8988T (cell line): Measurements from ENCODE around the gene PLCB1.

ENCODE experiments used
- DNase-seq: peaks from one replicate; pipeline ENCODE4 v3.0.0; 2011

The PLCB1 gene

DNA sequence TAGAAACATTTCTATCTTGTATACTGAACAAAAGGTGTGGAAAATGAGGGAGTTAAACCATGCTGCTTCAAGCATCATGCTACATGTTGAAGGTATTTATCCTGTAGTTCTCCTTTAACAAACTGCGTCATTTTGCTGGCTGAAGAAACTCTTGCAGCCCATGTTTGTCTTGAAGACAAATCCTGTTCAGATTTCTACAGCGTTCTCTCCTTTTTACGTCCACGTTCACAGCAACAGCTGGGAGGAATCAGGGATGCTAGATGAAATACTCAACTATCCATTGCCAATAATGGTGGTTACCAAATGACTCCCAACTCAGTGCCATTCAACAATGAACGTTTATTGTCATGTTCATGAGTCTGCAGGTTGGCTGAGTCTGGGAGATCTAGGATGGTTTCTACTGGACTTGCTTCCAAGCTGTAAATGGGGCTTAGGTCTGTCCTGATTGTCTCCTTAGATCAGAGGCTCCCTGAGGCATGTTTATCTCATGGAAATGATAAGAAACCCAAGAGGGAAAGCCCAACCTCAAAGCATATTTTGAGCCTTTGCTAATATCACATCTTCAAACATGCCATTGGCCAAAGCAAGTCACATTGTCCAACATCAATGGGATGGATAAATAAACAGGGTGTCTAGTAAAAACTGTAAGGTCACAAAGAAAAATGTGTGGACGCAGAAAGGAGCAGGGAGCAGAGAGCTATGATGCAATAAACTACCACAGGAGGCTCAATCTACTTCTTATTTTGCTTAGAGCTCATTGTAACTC is 2.7 kb upstream of the PLCB1 start:
- no peak for DNase-seq

DNA sequence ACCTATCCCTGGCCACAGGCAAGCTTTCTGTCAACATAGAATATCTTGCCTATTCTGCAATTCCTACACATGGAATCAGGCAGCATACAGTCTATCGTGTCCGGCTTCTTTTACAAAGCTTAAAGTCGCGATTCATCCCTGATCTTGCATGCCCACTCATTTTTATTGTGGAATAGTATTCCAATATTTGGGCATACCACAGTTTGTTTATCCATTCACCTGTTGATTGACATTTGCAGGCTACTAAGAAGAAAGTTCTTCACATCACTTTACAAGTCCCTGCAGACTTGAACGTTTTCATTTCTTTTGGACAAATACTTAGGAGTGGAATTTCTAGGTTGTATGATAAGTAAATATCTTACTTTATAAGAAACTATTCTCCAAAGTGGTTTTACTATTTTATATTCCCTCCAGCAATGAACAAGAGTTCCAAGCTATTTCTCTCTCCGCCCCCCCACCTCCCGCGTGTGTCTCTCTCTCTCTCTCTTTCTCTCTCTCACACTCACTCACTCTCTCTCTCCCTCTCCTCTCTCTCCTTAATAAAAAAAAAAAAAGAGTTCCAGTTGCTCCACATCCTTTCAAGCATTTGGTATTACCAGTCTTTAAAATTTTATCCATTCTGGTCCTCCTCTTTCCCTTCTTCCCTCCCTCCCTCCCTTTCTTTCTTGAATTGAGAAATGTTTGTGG is 1.1 kb upstream of the PLCB1 start:
- no peak for DNase-seq

DNA sequence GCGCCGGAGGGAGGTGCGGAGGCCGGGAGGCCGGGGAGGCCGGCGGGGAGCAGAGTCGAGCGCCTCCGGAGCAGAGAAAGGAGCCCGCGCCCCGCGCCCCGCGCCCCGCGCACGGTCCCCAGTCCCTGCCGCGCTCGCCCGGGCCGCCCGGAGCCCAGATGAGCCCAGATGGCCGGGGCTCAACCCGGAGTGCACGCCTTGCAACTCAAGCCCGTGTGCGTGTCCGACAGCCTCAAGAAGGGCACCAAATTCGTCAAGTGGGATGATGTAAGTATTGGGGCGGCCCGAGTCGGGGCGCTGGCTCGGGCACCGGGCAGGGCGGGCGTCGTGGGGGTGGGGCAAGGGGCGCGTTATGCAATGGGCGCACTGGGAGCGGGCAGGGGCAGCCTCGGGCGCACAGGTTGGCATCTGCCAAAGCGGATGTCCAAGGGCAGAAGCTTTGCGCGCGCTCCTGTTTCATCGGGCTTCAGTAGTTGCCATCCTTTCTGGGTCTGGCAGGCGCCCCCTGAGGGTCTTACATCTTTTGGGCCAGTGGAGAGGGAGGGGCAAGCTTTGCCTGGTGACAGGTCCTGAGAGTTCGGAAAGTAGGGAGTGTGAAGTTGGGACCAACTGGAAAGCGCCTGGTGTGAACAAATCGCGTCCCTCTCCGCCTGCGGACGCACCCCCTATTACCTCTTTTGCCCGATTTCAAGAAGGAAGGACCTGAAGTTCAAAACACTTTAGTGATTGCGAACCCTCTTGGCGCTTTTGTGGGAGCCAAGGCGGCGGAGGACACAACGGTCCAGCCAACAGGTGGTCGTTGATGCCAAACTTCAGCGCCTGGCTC is 631 bp downstream of the PLCB1 start:
- DNase-seq, result no peak

DNA sequence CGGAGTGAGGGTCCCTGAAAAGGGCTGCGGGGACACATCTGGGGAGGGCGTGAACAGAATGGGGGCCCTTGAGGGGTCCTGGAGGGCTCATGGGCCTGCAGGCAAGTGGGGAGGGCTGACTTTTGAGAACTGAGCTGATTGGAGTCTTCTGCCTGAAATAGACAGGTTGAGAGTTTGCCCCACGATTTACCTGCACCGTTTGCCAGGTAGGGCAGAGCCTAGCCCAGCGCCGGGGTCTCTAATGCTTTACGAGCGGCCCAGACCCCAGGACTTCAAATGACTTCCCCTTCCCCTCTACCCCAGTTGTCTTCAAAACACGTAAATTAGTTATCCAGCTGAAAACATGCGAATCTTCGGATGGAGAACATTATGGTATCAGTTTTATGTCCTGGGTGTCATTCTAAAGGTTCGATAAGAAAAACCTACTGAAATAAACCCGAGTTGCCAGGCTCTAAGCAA is 1.3 kb downstream of the PLCB1 start:
- DNase-seq, result no peak

DNA sequence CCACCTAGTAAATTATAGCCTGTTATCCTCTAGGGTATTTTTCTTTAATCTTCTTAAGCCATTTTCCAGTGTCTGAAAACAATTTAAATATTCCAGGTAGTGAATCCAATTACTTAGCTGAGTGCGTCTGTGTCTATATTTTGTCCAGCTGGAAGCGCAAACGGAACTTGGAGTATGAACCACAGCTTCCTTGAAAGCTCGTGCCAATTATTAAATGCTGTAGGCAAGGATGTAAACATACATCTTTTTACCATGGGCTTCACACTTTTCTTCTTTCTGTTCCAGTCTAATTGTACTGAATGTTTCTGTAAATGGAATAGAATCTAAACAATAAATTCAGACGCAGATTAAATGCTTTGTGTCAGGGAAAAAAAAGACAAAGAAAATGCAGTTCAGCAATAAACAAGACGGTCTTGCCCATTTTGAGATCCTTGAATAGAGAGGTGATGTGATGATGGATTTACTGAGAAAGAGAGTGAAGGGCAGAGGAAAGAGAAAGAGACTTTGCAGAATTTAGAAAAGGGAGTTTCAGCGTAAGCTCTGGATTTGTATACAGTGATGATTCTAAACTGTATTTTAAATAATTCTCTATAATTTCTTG is 1.9 kb downstream of the PLCB1 start:
- no peak for DNase-seq

DNA sequence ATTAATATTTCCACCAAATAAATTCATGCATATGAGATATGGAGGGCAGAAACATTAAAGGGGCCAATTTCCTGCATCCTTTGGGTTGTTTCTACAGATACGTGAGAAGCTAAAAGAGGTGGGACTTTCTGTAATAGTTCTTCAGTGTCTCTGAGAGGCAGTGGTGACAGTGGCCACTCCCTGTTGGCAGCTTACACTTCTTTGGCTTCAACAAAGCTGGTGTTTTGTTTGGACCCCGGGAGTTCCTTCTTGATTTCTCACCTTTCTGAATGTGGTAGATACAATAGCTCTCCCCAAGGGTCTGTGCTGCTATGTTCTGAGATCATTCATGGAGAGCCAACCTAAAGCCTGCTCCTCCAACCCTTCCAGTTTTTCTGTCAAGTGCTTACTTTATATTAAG is 7.8 kb downstream of the PLCB1 start:
- DNase-seq, result no peak

DNA sequence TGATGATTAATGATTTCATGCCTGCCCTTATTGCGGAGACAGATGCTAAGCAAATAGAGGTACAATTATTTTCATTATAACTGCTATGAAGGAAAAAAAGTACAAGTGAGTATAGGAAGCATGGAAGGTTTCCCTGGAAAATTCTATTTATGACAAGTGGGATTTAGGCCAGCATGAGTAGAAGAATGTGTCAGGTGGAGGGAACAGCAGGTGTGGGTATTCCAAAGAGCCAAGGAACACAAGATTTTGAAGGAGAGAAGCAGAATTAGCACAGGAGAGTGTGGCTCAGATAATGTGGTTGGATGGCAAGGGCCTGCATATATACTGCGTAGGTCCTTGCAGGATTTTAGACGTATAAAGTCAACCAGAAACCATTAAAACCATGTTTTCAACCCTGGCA is 11.4 kb downstream of the PLCB1 start:
- no peak for DNase-seq

DNA sequence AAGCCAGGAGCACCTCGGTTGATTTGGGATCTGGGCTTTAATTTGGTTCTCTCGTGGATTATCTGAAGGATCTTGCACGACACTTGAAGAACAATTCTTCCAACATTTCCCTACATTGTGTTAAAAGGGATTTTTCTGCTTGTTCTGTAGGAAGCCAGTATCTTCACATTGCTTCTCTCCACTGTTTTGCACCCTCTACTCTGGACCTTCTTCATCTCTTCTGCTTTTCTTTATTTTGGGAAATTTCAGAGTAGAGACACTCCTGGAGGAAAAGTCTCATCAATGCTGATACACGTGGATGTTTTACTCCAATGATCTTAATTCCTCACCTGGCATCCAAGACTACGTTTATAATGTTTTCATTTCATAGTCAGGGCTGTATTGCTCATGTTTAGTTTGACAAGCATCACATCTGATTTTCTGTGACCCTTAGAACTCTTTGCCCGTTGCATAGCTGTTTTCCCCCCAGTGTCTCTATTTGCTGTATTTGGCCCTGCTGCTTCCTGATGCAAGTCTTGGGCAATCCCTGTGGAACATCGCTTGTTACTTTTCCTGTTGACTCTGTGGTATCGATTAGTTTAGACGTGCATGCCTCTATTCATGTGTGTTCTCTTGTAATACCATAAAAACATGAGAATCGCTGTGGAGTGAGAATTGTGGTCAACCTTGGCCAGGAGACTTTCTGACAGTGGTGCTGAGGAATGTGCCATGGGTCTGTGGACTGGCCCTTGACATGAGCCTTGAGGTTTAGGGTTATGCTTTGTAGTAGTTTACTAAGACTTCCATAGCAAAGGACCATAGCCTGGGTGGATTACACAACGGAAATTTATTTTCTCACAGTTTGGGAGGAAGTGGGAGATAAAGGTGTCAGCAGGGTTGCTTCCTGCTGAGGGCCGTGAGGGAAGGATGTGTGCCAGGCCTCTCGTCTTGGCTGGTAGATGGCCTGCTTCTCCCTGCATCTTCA is 12.5 kb downstream of the PLCB1 start:
- no peak for DNase-seq

DNA sequence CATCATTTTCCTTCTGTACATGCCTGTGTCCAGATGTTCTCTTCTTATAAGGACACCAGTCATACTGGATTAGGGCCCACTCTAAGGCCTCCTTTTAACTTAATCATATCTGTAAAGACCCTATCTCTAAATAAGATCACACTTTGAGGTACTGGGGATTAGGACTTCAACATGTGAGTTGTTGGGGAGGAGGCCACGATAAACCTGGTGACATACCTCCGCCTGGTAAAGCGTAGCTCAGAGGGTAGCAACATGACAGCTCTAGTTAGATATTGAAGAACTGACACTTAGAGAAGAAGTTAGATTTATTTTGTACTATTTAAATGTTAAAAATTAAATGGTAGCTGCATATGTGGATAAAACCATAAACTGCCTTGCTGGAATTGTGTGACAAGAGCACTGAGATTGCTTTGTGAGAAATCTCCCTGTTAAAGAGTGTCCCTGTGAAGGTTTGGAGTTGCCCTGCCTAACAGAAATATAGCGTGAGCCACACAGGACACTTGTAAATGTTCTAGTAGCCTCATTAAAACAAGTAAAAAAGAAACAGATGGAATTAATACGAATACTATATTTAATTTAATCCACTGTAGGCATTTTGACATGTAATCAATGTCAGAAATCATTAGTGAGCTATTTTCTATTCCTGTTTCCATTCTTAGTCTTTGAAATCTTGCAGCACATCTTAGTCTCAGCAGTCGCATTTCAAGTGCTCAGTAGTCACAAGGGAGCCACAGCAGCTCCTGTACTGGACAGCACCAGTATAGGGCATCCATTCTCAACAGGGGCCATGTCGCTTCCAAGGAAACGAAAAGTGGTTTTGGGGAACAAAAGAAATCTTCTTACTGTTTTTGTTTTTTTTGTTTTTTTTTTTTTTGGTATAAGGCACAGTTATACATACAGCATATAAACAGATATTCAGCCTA is 13.4 kb downstream of the PLCB1 start:
- no peak for DNase-seq

DNA sequence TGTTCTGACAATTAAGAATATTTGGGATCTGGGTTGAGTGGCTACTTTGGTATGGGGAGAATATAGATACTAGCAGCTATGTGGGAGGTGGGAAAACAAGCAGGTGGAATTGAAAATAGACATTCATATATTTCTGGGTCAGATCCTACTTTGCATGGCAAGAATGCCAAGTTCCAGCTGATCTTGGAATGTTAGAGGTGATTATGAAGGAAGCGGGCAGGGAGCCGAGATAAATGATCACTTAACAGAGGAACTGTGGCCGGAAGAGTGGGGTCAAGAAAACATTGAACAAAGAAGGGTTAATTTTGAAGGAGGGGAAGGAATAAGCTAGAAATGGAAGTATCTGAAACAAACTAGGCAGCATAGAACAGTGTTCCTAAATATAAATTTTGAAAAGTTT is 15.4 kb downstream of the PLCB1 start:
- DNase-seq, result no peak

DNA sequence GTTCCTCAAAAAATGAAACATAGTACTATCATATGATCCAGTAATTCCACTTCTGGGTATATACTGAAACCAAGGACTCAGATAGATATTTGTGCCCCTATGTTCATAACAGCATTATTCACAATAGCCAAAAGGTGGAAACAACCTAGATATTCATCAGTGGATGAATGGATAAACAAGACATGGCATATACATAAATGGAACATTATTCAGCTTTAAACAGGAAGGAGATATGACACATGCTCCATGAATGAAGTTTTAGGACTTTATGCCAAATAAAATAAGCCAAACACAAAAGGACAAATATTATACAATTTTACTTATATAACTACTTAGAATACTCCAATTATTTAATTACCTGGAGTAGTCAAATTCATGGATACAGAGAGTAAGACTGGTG is 16.4 kb downstream of the PLCB1 start:
- DNase-seq, result no peak

DNA sequence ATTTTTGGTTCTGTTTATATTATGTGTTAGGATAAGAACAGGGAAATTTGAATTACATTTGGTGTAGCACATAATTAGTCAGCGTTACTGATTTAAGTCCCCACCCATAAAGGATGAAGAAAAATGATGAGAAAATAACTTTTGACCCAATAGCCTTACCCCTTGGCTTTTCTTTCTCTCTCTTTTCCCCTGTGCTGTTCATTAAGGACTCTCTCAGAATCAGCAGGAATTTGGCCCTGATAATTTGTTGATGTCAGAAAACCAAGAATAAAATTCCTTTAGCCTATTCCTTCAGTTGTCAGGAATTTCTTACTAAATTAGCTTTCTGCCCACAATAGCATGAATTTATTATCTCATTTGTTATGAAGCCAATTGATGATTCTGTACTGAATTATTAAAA is 18.5 kb downstream of the PLCB1 start:
- DNase-seq, result no peak

DNA sequence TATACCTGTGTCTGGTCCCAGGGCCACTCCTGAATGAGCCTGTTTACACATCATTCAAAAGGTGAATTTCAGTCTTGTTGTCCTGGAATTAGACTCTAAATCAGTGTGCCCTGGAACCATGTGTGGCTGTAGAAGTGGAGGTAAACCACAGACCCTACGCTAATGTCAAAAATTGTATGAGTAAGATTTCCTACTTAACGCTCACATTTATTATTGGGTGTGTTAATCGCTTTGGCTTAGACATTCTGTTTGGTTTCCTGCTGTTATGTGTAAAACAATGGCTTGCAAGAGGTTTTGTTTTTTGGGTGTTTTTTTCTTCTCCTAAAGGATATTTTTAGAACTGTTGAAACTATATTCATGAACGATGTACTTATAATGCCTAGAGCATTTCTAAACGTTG is 19.3 kb downstream of the PLCB1 start:
- no peak for DNase-seq

DNA sequence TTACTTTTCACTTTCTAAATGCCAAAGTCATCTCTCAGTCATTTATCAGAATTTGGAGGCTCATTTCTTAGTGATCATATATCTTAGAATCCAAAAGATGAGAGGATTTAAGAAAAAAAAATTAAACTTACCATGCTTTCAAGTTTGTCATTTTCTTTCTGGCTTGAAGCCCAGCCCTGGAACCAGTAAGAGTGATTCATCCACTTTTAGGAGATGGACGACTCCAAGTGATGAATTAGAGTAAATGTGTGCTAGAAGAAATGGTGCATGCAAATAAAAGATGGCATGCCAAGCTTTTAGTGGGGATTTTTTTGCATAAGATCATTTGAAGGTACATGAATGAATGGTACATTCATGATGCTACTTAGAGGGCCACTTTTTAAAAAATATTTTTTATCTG is 20.1 kb downstream of the PLCB1 start:
- DNase-seq, result no peak

DNA sequence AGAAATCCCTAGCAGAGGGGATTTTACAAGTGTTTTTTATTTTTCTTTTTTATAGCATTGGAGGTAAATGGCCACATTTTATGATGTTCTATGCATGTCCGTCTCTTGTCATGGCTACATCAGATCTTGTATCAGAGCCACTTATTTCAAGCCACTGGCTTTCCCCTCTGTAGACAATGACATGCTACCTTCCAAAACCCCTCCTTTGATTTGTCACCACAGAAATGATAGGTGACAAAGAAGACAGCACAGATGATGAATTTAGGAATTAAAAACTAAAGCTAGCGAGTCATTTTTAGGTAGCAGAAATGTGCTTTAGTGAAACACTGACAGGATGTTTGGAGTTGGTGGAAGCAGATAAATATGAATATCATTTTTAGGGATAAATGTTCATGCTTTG is 20.8 kb downstream of the PLCB1 start:
- DNase-seq, result no peak

DNA sequence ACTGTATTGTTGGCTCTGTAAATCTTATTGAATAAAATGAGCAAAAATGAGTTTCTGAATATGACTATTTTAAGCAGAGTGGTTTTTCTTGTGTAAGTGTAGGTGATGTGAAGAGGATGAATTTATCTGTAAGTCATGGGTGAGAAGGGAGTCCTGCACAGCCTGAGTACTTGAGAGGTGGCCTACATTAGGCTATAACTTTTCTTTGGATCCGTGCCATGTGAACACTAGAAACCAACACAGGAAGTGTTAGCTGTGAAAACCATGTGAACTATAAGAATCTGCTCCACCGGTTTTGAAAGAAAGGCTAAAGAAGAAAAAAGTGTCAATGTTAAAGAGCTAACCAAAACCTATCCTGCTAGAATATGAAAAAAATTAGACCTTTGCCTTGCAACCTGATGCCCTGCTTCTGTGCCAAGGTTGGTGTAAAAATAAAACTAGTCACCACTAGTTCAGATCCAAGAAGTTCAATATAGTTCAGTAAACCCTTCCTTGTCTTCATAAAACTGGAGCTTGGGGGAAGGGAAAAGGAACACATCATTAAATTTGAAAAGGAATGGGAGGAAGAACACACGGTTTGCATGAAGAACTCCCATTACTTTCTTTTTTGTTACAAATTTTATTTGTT is 21.3 kb downstream of the PLCB1 start:
- DNase-seq, result no peak

DNA sequence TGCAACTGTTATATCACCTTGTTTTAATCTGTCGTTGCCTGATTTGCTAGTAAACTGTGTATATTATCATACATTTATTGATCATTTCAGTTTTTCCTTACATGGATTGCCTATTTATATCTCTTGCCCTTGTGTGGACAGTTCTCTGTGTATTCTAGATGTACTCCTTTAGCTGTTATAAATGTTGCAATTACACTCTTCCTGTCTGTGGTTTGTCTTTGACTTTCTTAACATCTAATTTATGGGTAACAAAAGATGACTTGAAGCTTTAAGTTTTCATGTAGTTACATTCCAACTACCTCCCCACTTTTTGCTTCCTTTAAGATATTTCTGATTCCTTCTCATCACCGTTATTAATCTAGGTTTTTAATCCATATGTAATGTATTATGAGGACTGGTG is 22.6 kb downstream of the PLCB1 start:
- DNase-seq, result no peak

DNA sequence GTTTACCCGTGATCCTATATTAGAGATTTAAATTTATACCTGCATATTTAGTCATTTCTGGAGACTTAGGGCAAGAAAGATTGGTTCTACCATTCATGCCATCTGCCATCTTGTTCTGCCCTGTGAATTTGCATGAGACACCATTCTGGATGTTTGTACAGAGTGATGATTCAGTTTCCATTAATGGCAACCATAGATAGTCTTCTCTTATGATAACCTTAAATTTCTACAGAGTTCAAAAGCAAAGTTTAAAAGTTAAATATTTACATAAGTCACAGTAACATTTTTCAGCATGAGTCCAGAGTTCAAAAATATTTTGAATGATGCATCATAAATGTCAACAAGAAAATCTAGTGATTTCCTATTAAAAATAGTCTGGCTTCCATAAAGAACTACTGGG is 23.2 kb downstream of the PLCB1 start:
- no peak for DNase-seq

DNA sequence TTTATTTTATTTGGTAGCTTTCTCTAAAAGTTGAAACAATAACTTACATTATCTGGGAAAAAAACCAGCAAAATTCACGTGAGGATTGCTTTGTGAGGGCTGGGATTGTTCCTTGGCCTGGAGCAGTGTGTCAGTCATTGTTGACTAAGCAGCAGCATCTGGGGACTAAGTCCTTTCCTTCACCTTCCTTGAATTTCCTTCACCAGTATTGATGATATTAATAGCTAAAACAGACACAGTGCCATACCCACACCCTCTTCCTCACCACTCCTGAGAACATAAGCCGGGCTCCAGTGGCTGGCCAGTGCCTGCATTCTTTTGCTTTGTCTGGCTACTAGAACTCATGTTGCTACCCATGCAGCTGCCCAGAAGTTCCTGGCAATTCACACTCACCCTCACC is 23.7 kb downstream of the PLCB1 start:
- DNase-seq, result no peak

DNA sequence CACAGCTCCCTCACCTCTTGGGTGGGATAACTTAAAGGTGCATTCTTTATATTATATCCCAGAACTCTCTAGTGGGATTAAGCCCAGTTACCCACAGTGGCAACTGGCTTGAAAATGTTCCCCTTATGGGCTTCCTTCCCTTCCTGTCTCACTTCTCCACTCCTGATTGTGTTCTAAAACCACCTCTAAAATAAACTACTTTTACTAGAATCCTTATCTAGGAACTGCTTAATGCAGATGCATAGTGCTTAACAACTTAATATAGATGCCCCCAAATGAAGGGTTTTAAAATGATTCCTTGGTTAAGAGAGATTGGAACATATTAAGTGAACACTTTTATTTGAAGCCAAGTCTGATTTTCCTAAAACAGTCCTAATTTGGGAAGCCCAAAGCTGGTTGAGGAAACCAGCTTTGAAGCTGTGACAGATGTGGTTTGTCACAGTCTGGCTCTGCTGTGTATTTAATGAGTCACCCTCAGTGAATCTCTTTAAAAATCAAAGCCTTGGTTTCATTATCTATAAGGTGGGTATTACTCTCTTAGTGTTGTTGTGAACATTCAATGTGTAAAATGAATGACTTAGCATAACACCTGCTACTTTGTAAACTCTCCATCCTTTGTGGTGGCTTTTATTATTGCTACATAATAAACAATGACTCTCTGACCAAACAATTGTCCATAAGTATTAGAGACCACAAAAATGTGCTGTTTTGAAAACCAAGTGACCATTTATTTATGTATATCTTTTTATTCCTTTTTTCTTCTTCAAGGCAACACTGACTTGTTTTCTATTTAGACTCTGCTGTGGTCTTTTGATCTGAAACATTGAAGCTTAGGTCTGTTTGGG is 24.4 kb downstream of the PLCB1 start:
- DNase-seq, result no peak
